MM.1S (cell line): ENCODE results near the gene AIP.

Source experiments
- DNase-seq: peaks from one replicate; pipeline ENCODE4 v3.0.0-alpha.2; 2015
- H2AFZ ChIP-seq: fragments of 300-600 bp; sonication (generic); 2 replicates; pipeline ENCODE4 v1.6.0; 2016; ENCODE audit warnings: antibody characterized with exemption, low read length
- H3F3A ChIP-seq: fragments of 300-600 bp; sonication (generic); 2 replicates; pipeline ENCODE4 v1.6.1; 2016; ENCODE audit warnings: mild to moderate bottlenecking, antibody characterized with exemption, low read length, moderate library complexity, mixed read lengths; ENCODE audit not compliant: insufficient read depth
- H3K27ac ChIP-seq: fragments of 300-600 bp; sonication (generic); 2 replicates; pipeline ENCODE4 v1.5.1; 2016; ENCODE audit warnings: mild to moderate bottlenecking, low read length
- H3K27me3 ChIP-seq: fragments of 300-600 bp; sonication (generic); replicated peaks from 2 replicates; pipeline ENCODE4 v1.6.0; 2016; ENCODE audit warnings: low read length; ENCODE audit not compliant: insufficient read depth
- H3K36me3 ChIP-seq: fragments of 300-600 bp; sonication (generic); replicated peaks from 2 replicates; pipeline ENCODE4 v1.6.1; 2016; ENCODE audit warnings: mild to moderate bottlenecking, low read length, mixed read lengths; ENCODE audit not compliant: insufficient read depth
- H3K4me1 ChIP-seq: fragments of 300-600 bp; sonication (generic); 2 replicates; pipeline ENCODE4 v1.6.1; 2016; ENCODE audit warnings: low read length, mixed read lengths
- H3K4me2 ChIP-seq: fragments of 300-600 bp; sonication (generic); 2 replicates; pipeline ENCODE4 v1.6.0; 2016; ENCODE audit warnings: low read depth, low read length
- H3K4me3 ChIP-seq: fragments of 300-600 bp; sonication (generic); 2 replicates; pipeline ENCODE4 v1.5.1; 2016; ENCODE audit warnings: low read length, mixed read lengths
- H3K79me2 ChIP-seq: fragments of 300-600 bp; sonication (generic); 2 replicates; pipeline ENCODE4 v1.6.1; 2016; ENCODE audit warnings: mixed run types, low read length, mixed read lengths
- H3K9ac ChIP-seq: fragments of 300-600 bp; sonication (generic); 2 replicates; pipeline ENCODE4 v1.6.1; 2016; ENCODE audit warnings: low read length, mixed read lengths
- H3K9me2 ChIP-seq: fragments of 300-600 bp; sonication (generic); replicated peaks from 2 replicates; pipeline ENCODE4 v1.6.1; 2016; ENCODE audit warnings: mild to moderate bottlenecking, low read length, mixed read lengths; ENCODE audit not compliant: insufficient read depth
- H3K9me3 ChIP-seq: fragments of 300-600 bp; sonication (generic); replicated peaks from 2 replicates; pipeline ENCODE4 v1.6.1; 2016; ENCODE audit warnings: mild to moderate bottlenecking, low read length, mixed read lengths; ENCODE audit not compliant: insufficient read depth
- H4K20me1 ChIP-seq: fragments of 300-600 bp; sonication (generic); 2 replicates; pipeline ENCODE4 v1.6.1; 2016; ENCODE audit warnings: mild to moderate bottlenecking, low read length, moderate library complexity, mixed read lengths; ENCODE audit not compliant: insufficient read depth
- CTCF ChIP-seq: fragments of 300-600 bp; sonication (generic); IDR thresholded peaks from 2 replicates; pipeline ENCODE4 v1.5.1; 2016; ENCODE audit warnings: antibody characterized with exemption, low read length, mixed read lengths
- EZH2 ChIP-seq: fragments of 300-600 bp; sonication (generic); optimal IDR thresholded peaks from 2 replicates; pipeline ENCODE3; 2017; ENCODE audit warnings: low read depth, mild to moderate bottlenecking, antibody characterized with exemption, low read length, mixed read lengths
- EZH2phosphoT487 ChIP-seq: fragments of 300-600 bp; sonication (generic); IDR thresholded peaks from 2 replicates; pipeline ENCODE4 v1.6.1; 2018; ENCODE audit warnings: antibody characterized with exemption, low read length

Gene AIP

DNA sequence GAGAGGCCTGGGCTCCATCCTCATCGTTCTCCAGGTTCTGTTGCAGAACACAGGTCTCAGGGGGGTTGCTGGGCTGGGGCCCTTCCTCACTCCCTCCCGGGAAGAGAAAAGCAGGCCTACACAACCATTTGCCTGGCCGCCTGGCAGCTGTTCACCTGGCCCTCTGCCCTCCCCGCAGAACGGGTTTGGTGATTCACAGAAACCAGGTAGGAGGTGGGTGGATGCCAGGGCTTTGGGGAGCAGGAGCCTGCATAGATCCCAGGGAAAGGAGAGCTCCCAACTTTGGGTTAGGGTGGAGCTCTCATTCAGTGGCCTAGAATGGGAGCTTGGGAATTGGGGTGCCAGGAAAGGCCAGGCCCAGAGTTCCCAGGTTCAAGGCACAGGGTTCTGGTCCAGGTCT, 14.8 kb upstream of the AIP start:
- Histone ChIP-seq H3K79me2 (peaks cover 11% of the 10 kb centered on the region), H3K9ac (peak overlapping the region; percentile 79; the same call in 1 of the 2 replicates), H3K4me1 (peaks cover 12% of the 10 kb centered on the region), H3K27me3 (no peaks in the 10 kb centered on the region; the same call in 1 of the 2 replicates), H3K27ac (no peak overlapping the region), H3F3A (no peaks in the 10 kb centered on the region), H3K36me3 (no peaks in the 10 kb centered on the region), H4K20me1 (no peaks in the 10 kb centered on the region), H3K9me2 (no peaks in the 10 kb centered on the region), H3K9me3 (no peaks in the 10 kb centered on the region), H3K4me2 (peak overlapping the region; percentile 92), H2AFZ (no peak overlapping the region), H3K4me3 (peak overlapping the region; percentile 90)
- DNase-seq, result no peak
- TF ChIP-seq EZH2phosphoT487 (no peak), CTCF (no peak), EZH2 (no peak)

GRCh38 chr11:67468456-67468758, 14.4 kb upstream of the AIP start:
- Histone ChIP-seq H3K27ac (no peak overlapping the region), H3K4me1 (peaks cover 12% of the 10 kb centered on the region), H3K36me3 (no peaks in the 10 kb centered on the region), H3K27me3 (no peaks in the 10 kb centered on the region; the same call in 1 of the 2 replicates), H3K9me3 (no peaks in the 10 kb centered on the region), H3K79me2 (peaks cover 11% of the 10 kb centered on the region), H3F3A (no peaks in the 10 kb centered on the region), H4K20me1 (no peaks in the 10 kb centered on the region), H3K4me3 (peak overlapping the region; percentile 90), H3K4me2 (peak overlapping the region; percentile 92), H2AFZ (peak overlapping the region; percentile 74; the same call in 1 of the 2 replicates), H3K9ac (peak overlapping the region; percentile 79), H3K9me2 (no peaks in the 10 kb centered on the region)
- DNase-seq, result no peak
- no peak for TF ChIP-seq EZH2phosphoT487

- peaks cover 11% of the 10 kb centered on the region for H3K79me2 ChIP-seq
- no peaks in the 10 kb centered on the region for H4K20me1 ChIP-seq
- peak; percentile 92 for DNase-seq
- H3K9me2 ChIP-seq, result no peaks in the 10 kb centered on the region
- peak within 1 kb of the TSS; percentile 100 for H2AFZ ChIP-seq
- H3K4me1 ChIP-seq, result peaks cover 10% of the 10 kb centered on the region
- no peaks in the 10 kb centered on the region for H3K9me3 ChIP-seq
- no peaks in the 10 kb centered on the region; the same call in 1 of the 2 replicates for H3K27me3 ChIP-seq
- H3K27ac ChIP-seq, result no peak within 1 kb of the TSS; the same call in 1 of the 2 replicates
- H3K36me3 ChIP-seq, result no peaks in the 10 kb centered on the region
- H3K4me3 ChIP-seq, result peak within 1 kb of the TSS; percentile 99
- H3F3A ChIP-seq, result no peaks in the 10 kb centered on the region
- H3K4me2 ChIP-seq, result peak within 1 kb of the TSS; percentile 100
- H3K9ac ChIP-seq, result peak within 1 kb of the TSS; percentile 80
- TF ChIP-seq CTCF (peak; percentile 57), EZH2 (no peak)
Observed at GRCh38 chr11:67468759-67469507, 13.9 kb upstream of the AIP start, which contains the start of gene TMEM134. Gene TMEM134, minus strand, starts transcription at chr11:67469251. Its CDS starts 59 bp downstream, at chr11:67469192.

GRCh38 chr11:67469508-67469811, 13.4 kb upstream of the AIP start:
- no peak overlapping the region; the same call in 1 of the 2 replicates for H3K27ac ChIP-seq
- no peak for DNase-seq
- no peaks in the 10 kb centered on the region for H4K20me1 ChIP-seq
- no peaks in the 10 kb centered on the region for H3K36me3 ChIP-seq
- peaks cover 5% of the 10 kb centered on the region for H3K4me1 ChIP-seq
- peaks cover 5% of the 10 kb centered on the region for H3K27me3 ChIP-seq
- peaks cover 11% of the 10 kb centered on the region for H3K79me2 ChIP-seq
- no peaks in the 10 kb centered on the region for H3K9me2 ChIP-seq
- peak overlapping the region; percentile 100 for H2AFZ ChIP-seq
- peak overlapping the region; percentile 100 for H3K4me2 ChIP-seq
- H3K9ac ChIP-seq, result peak overlapping the region; percentile 80
- no peaks in the 10 kb centered on the region for H3K9me3 ChIP-seq
- peak overlapping the region; percentile 99 for H3K4me3 ChIP-seq
- H3F3A ChIP-seq, result no peaks in the 10 kb centered on the region
- no peak for TF ChIP-seq CTCF
- TF ChIP-seq EZH2, result no peak
- no peak for TF ChIP-seq EZH2phosphoT487
